Osteocyte (in vitro differentiated cells): ENCODE results near the gene KCTD5. TPM values are rescaled to one million over a fixed set of nuclear protein-coding genes. Genes with fewer than 3 reads are reported as not detected.

Experiments used
- DNase-seq: peaks from one replicate; pipeline ENCODE4 v3.0.0; 2021; ENCODE audit warnings: mixed read lengths; ENCODE audit not compliant: unreplicated experiment; ENCODE audit errors: extremely low spot score
- H3K27ac Mint-ChIP-seq: one replicate; pipeline ENCODE4 v1.8.0; 2021; ENCODE audit warnings: mild to moderate bottlenecking, mixed read lengths; ENCODE audit not compliant: unreplicated experiment
- H3K27me3 Mint-ChIP-seq: one replicate; pipeline ENCODE4 v1.8.0; 2021; ENCODE audit warnings: mixed read lengths; ENCODE audit not compliant: unreplicated experiment
- H3K36me3 Mint-ChIP-seq: one replicate; pipeline ENCODE4 v1.8.0; 2021; ENCODE audit warnings: mixed read lengths; ENCODE audit not compliant: unreplicated experiment
- H3K4me1 Mint-ChIP-seq: one replicate; pipeline ENCODE4 v1.8.0; 2021; ENCODE audit warnings: mixed read lengths; ENCODE audit not compliant: unreplicated experiment
- H3K4me3 Mint-ChIP-seq: one replicate; pipeline ENCODE4 v1.8.0; 2021; ENCODE audit warnings: mild to moderate bottlenecking, moderate library complexity, mixed read lengths; ENCODE audit not compliant: unreplicated experiment
- H3K9me3 Mint-ChIP-seq: one replicate; pipeline ENCODE4 v1.8.0; 2021; ENCODE audit warnings: mixed read lengths; ENCODE audit not compliant: unreplicated experiment
- total RNA-seq: library from RNA; stranded (reverse); gene quantifications from 2 replicates; pipeline ENCODE4 v1.2.1, GENCODE V29; 2021
- TF ChIP-seq, protein P1 (sequence below): fragments of 200-600 bp; sonication (generic); IDR thresholded peaks from 2 replicates; pipeline ENCODE4 v1.5.0; 2021; ENCODE audit warnings: antibody characterized with exemption, mild to moderate bottlenecking, moderate library complexity

KCTD5 gene
- total RNA-seq, 1 donor from 2014 or later: 28.0 TPM

DNA sequence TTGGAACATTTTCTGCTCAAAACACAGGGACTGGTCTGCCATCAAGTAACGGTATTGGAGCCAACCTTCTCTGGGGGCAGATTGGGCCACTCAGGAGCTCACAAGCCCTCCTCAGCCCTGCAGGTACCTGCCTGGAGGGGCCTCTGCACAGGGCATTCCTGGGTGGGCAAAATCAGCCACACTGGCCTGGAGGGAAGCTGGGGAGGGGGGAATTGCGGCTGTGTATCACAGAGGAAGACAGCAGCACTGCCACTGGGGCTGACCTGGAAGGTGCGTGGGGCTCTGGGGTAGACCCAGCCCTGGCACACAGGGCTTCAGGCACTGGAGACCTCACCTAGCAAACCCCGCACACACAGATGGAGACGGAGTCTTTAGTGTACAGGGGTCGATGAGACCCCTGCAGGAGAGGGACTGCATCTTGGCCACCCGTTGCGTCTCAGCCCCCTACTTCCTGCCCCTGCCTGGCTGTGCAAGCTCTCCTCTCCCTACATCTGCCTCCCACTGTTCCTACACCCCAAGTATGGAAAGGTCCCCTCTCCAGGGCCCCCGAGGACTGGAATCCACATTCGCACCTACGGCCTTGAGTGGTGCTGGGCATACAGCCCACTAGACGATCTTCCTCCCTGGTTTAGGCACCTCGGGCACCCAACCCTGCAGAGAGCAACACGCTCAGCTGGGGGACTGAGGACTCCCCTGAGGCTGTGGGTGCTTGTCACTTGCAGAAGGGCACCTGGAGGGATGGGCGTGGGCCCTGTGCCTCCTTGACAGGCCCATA, 63.0 kb downstream of the KCTD5 start:
- no peak overlapping the region for H3K27ac Mint-ChIP-seq
- no peaks in the 10 kb centered on the region for H3K9me3 Mint-ChIP-seq
- no peaks in the 10 kb centered on the region for H3K4me1 Mint-ChIP-seq
- no peak for DNase-seq
- no peak overlapping the region for H3K4me3 Mint-ChIP-seq
- no peaks in the 10 kb centered on the region for H3K36me3 Mint-ChIP-seq
- H3K27me3 Mint-ChIP-seq: no peaks in the 10 kb centered on the region
- TF ChIP-seq, protein P1, sequence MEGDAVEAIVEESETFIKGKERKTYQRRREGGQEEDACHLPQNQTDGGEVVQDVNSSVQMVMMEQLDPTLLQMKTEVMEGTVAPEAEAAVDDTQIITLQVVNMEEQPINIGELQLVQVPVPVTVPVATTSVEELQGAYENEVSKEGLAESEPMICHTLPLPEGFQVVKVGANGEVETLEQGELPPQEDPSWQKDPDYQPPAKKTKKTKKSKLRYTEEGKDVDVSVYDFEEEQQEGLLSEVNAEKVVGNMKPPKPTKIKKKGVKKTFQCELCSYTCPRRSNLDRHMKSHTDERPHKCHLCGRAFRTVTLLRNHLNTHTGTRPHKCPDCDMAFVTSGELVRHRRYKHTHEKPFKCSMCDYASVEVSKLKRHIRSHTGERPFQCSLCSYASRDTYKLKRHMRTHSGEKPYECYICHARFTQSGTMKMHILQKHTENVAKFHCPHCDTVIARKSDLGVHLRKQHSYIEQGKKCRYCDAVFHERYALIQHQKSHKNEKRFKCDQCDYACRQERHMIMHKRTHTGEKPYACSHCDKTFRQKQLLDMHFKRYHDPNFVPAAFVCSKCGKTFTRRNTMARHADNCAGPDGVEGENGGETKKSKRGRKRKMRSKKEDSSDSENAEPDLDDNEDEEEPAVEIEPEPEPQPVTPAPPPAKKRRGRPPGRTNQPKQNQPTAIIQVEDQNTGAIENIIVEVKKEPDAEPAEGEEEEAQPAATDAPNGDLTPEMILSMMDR: no peak

- Mint-ChIP-seq H3K4me3 (no peak overlapping the region), H3K27me3 (no peaks in the 10 kb centered on the region), H3K4me1 (peaks cover 6% of the 10 kb centered on the region), H3K36me3 (no peaks in the 10 kb centered on the region), H3K9me3 (no peaks in the 10 kb centered on the region), H3K27ac (no peak overlapping the region)
- DNase-seq: no peak
- TF ChIP-seq, protein P1: no peak
Measured at GRCh38 chr16:2745961-2746360, 63.6 kb downstream of the KCTD5 start.

DNA sequence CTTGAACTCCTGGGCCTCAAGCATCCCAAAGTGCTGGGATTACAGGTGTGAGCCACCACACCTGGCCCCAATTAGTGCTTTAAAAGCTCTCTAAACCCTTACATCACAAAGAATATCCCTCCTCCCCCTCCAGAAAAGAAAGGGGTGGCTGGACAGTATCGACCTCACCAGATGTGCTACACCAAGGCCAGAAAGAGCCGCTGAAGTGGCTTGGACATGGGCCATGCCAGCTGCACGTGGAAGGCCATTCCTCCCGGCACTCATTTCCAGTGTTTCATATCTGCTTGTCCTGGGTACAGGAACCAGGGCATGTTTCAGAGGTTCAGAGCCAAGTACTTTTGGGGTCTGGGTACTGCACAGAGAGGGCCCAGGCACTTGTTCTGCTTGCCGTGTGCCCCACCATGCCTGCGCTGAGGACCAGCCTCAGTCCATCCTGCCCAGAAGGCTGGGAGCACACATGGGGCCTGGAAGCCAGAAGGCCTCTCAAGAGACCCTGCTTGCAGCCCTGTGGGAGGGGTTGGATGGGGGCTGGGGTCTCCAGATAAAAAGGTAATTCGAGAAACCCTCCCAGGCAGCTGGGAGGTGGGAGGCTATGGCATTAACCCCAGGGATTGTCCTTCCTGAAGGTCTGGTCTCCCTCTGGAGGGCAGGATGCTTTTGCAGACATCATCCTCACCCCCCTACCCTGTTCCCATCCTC, 66.6 kb downstream of the KCTD5 start:
- DNase-seq: no peak
- TF ChIP-seq, protein P1: no peak
- Mint-ChIP-seq H3K4me1 (peaks cover 16% of the 10 kb centered on the region), H3K9me3 (no peaks in the 10 kb centered on the region), H3K36me3 (peaks cover 2% of the 10 kb centered on the region), H3K27ac (no peak overlapping the region), H3K27me3 (no peaks in the 10 kb centered on the region), H3K4me3 (no peak overlapping the region)

DNA sequence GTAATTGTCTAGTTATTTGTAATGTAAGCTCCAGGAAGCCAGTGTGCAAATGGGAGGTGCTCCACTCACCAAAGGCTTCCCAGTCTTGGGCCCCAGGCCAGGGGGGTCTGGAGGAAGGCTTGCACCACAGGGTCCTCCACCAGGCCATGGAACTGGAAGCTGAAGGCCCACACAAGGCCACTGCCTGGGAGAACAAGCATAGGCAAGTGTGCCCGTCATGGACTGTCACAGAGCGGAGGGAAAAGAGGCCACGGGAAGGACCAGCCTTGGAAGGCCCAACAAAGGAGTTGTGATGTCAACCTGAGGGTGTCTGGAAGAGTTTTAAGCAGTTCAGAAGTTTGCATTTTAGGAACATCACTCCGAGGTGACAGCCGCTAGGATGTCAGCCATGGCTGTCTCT, 67.2 kb downstream of the KCTD5 start:
- Mint-ChIP-seq H3K27ac (no peak overlapping the region), H3K4me3 (no peak overlapping the region), H3K4me1 (peaks cover 22% of the 10 kb centered on the region), H3K9me3 (no peaks in the 10 kb centered on the region), H3K36me3 (peaks cover 6% of the 10 kb centered on the region), H3K27me3 (no peaks in the 10 kb centered on the region)
- DNase-seq: no peak
- TF ChIP-seq, protein P1: no peak

DNA sequence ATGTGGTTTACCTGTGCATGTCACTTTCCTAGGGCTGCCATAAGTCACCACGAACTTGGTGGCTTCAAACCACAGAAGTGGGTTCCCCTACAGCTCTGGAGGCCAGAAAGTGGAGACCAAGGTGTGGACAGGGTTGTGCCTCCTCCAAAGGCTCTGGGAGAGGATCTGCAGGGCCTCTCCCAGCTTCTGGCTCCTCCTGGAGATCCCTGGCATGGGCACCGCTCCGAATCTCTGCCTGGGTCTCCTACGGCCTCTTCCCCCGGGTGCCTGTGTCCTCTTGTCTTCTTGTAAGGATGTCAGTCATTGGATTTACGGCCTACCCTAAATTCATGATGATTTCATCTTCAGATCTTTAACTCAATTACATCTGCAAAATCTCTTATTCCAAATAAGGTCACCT, 67.6 kb downstream of the KCTD5 start:
- Mint-ChIP-seq H3K4me1 (peaks cover 26% of the 10 kb centered on the region), H3K9me3 (no peaks in the 10 kb centered on the region), H3K27me3 (no peaks in the 10 kb centered on the region), H3K27ac (peak overlapping the region; percentile 100), H3K4me3 (no peak overlapping the region), H3K36me3 (peaks cover 7% of the 10 kb centered on the region)
- TF ChIP-seq, protein P1: no peak
- DNase-seq: no peak
